Stimulated activated CD8-positive, alpha-beta memory T cell treated with anti-CD3 and anti-CD28 coated beads, Interleukin-2, amount 100 ng/mL, for 1 hour (primary cell): ENCODE data around the gene SCIN.
"Not testable (repeated sequence)": the region's sequence is repeated elsewhere in the genome, so short reads cannot be mapped to it uniquely, and the experiment has no call there.

Source experiments
- DNase-seq, 2 donors: peaks; one replicate each; pipeline ENCODE4 v3.0.0-alpha.2; 2020; ENCODE audit warnings: low read depth in 2 of 2

Gene SCIN

DNA sequence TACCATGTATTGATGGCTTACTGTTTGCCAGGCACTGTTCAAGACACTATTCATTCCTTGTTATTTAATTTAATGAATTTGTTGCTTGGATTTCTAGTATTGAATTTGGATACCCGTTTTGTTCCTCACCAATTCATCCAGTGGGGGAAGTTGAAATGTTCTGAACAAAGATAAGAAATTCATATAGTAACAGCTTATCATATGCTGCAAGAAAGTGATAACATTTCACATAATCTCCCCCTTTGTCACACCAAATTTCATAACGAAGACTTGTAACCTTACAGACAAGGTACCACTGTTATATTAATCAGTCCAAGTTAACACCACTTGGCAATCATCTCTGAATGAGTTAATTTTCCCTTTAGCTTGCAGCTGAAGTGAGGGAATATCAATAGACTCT lies 42.1 kb downstream of the SCIN start:
- DNase-seq, result no peak

- DNase-seq, result no peak
Measured at GRCh38 chr7:12619461-12620069, 49.0 kb downstream of the SCIN start.

DNA sequence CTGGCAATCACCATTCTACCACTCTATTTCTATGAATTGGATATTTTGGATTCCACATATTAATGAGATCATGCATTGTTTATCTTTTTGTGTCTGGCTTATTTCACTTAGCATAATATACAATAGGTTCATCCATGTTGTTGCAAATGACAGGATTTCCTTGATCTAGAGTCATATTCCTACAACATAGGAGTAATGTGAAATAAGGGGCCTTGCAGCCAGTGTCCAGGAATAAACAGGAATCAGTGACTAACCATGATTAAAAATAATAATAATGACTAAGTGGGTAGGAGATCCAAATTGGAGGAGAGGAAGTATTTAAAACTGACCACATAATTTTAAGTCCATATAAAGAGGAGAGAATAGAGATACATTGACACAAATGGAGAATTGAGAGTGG lies 49.9 kb downstream of the SCIN start:
- no peak for DNase-seq

- DNase-seq, result no peak
Measured at GRCh38 chr7:12623223-12623622, 52.7 kb downstream of the SCIN start.

DNA sequence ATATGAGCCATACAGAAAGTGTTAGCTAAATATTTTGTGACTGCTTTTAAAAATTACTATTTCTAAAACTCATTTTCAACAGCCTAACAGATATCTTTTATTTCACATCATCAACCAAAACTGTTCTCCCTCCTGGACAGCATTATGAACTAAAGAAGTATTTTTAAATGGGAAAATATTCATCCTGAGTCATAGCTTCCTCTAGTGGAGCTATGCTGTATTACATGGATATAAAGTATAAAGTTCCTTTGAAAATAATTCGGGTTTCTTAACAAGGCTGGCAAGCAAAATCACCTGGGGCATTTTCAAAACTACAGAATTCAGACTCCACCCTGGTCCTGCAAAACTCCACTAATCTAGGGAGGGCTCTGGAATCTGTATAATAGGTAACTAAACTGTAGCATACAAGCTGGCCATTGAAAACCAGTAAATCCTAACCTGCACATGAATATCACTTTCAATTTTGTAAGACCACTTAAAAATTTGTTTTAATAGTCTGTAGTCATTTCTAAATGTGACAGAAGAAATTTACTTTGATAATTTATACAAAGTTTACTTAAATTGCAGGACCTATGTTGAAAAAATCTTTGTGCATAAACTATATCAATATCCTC lies 53.5 kb downstream of the SCIN start:
- DNase-seq, result no peak

DNA sequence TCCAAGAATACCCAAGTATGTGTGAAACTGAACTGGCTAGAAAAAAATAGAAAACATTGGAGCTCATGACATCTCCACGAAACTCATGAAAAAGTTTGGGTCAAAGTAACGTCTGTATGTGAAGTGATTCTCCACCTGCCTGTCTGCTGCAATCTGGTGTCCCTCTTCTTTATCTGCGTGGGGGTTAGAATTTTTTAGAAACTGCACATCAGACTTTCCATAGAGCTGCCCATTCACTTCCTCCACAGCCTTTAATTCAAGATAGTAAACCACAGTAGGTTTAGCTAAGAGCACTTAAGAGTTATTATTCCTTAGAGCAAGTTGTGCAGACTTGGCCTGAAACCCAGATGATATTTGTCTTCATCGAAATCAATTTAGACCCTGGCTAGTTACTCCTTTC lies 55.3 kb downstream of the SCIN start:
- DNase-seq, result no peak

DNA sequence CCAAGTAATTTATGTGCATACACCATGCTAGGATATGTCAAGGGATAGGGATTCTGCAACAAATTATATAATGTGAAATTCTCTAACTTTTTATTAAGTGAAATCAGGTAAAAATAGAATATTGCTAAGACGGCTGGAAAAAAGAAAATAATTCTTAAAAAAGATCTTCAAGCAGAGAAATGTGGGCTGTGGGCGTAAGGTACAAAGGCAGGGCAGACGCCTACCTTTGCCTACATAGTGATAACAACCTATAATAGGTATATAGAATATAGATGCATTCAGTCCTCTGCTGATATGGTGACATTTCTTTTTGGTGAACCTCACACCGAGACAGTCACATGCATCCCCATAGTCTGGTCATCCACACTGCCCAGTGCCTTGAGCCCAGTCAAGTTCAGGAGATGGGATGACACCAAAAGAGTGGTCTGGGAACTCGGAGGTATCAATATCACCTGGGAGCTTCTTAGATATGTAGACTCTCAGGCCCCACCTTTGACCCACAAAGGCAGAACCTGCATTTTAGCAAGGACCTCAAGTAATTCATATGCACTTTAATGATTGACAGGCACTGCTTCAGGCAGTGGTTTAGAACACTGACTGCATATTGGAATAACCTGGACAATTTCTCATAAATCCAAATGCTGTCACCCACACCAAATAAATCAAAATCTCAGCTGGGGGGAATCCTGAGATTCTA lies 59.4 kb downstream of the SCIN start:
- no peak for DNase-seq

DNA sequence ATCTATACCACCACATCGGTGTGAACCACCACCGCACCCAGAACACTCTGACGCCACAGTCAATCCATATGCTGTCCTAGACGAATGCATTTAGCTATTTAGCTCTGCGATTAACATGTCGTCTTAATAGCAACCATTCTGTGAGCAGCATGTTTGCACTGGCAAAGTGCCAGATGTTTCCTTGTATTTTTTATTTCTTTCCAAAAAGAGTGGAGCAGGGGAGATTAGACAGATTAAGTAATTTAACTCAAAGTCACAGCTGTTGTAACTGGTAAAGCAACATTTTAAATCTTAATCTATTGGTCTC lies 59.9 kb downstream of the SCIN start:
- DNase-seq, result no peak

DNA sequence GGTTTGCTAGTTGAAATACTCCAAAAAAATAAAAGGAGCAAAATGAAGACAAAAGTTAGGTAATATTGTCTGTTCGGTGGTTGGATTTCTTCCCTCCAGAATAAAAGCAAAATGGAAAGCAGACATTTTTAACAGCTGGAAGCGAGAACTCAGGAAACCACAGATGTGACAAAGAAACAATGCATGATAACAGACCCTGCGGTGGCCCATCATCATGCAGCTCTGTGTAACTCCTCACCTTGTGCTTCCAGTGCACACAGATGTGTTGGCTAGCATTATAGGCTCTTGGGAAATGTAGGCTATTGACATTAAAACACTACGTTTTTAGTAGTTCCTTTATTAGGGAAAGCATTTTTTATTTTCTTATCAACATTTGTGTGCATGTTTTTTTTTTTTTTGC lies 63.1 kb downstream of the SCIN start:
- DNase-seq, result no peak

GRCh38 chr7:12635830-12636229 lies 65.3 kb downstream of the SCIN start:
- no peak for DNase-seq

DNA sequence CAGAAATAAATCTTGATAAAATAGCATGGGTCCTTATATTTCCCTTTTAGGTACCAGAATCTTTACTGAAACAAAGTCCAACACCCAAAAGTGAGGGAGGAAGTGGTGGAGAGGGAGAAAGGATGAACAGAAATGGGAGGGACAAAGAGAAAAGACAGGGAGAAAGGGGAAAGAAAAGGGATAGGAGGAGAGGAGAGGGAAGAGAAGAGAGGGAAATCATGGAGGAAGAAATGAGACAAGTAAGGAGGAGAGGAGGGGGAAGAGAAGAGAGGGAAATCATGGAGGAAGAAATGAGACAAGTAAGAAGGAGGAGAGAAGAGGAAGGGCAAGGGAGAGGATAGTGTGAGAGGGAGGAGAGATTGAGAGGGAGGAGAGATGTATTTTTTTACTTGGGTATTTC lies 66.8 kb downstream of the SCIN start:
- DNase-seq, result no peak

GRCh38 chr7:12637819-12638592 lies 67.5 kb downstream of the SCIN start:
- DNase-seq, result no peak

- no peak for DNase-seq
Measured at GRCh38 chr7:12638851-12639456, 68.4 kb downstream of the SCIN start.

GRCh38 chr7:12640299-12641096 lies 70.0 kb downstream of the SCIN start:
- DNase-seq, result no peak

DNA sequence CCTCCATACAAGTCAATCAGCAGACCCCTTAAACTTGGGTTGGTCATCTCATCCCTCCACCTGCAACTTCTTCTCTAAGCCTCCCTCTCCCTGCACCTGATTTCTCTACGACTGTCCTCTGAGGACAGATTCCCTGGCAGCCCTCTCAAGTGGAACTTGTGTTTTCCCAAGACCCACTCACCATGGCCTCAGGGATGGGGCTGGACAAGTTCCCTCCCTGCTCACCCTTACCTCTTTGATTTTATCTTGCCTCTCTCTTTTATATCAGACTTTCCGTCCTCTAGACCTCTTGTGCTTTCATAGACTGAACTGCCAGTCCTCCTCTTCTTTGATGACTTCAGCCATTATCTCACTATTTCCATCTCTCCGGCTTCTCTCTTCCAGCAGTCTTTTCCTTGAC lies 70.7 kb downstream of the SCIN start:
- DNase-seq, result no peak

- DNase-seq, result no peak
Measured at GRCh38 chr7:12642508-12642907, 72.0 kb downstream of the SCIN start.

DNA sequence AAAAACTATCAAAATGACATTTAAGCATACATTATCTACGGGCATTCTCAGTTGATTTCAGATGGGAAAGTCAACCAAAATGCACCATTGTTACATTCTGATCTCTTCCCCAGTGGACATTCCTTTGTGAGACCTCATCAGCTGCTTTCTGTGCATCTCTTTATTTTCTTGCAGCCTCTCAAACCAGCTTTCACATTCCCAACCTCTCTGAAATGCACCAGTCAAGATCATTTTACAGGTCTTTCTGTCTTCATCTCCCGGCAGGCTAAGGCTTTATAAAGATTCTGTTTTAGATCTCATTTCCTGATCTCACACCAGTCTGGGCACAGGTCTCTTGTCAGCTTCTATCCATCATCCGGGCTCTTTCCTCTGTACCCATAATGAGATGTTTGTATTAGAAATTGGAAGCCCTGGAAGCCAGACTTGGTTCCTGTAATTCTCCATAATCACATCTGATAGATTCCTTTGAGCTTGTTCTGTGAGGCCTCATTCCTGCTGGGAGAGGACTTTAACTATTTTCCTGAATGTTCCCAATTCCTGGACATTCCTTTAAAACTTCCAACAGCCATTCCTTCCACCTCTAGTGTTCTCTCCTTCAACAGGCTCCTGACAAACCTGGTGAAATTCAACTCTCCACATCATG lies 72.6 kb downstream of the SCIN start:
- DNase-seq, result no peak

DNA sequence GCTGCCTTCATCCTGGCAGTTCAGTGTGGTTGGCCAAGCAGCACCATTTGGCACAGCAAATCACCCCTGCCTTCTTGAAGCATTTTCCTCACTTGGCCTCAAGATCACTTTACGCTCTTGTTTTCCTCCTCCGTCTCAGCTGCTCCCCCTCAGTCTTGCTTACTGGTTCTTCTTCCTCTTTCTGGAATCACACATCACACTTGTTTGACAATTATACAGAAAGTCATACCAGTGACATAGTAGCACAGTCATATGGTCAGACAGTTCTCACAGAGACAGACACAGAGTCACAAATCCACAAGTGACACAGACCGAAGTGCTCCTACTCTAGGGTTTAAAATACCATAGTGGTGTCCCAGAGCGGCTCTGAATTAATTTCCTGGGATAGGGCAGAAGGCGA lies 73.1 kb downstream of the SCIN start:
- no peak for DNase-seq

GRCh38 chr7:12645212-12645611 lies 74.7 kb downstream of the SCIN start:
- DNase-seq, result not testable (repeated sequence)

- no peak for DNase-seq
Measured at GRCh38 chr7:12646139-12646538, 75.6 kb downstream of the SCIN start.
